Measurements from ENCODE around the gene FBRSL1. TPM values are rescaled to one million over a fixed set of nuclear protein-coding genes. Genes with fewer than 3 reads are reported as not detected.

FBRSL1 gene
- total RNA-seq, 1 donor from 2014 or later = 44.9 TPM

DNA sequence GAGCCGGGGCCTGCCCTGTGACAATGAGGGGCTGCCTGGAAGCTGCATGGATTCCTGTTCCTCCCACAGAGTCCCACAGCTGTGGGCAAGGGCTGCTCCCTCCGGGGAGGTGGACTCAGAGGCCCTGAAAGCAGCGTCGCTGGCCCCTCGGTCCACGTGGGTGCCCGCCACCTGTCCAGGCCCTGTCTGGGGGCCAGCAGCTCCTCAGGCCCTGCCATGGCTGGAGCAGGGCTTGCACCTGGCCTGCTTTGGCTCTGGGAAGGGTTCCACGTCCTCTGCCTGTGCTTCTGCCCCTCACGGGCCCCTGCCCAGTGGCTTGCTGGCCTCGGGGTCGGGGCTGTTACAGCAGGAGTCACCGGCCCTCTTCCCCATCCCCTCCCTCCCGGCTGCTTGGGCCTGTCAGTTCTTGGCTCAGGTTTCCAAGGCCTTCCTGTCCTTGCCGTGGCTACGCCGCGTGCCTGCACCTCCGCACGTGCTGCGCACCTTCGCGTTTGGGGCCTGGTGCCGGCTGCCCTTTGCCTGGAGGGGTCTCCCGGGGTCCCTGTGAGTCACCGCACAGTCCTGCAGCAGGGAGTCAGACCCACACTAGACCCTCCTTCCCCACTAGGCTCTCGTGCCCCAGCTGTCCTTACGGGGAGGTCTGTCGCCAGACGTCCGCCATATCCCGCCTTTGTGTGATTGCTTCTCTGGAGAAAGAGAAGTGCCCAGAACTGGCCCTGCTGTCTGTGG lies 5.8 kb downstream of the FBRSL1 start:
- DNase-seq (ENCODE audit: low spot score) (no peak), ATAC-seq (no peak)

DNA sequence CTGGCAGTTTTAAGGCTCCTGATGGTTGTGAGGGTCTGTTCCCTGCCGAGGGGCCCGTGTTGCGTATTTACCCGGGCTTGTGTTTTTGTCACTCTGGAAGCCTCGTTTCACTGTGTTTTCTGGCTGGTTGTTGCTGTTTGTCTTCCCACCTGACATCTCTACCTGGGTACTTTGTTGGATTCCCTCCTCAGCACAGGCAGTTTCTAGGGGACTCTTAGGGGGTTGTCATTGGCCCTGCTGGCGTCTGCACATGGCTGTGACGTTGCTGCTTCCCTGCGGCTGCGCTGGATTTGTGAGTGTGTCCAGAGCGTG lies 6.4 kb downstream of the FBRSL1 start:
- ATAC-seq = no peak
- no peak for DNase-seq (ENCODE audit: low spot score)

DNA sequence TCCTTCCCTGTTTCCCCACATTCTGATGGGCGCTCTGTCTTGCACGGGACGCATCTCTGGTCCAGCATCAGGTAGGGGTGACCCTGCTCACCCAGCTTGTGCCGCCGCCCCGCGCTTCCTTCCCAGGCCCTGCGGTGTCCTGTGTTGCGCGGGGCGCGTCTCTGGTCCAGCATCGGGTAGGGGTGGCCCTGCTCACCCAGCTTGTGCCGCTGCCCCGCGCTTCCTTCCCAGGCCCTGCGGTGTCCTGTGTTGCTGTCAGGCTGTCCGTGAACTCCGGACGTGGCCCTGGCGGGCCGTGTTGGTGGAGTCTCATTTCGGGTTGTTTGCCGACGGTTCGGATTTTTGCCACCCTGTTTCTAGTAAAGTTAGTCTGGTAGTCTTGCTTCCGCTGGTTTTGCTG lies 6.8 kb downstream of the FBRSL1 start:
- ATAC-seq = no peak
- no peak for DNase-seq (ENCODE audit: low spot score)

DNA sequence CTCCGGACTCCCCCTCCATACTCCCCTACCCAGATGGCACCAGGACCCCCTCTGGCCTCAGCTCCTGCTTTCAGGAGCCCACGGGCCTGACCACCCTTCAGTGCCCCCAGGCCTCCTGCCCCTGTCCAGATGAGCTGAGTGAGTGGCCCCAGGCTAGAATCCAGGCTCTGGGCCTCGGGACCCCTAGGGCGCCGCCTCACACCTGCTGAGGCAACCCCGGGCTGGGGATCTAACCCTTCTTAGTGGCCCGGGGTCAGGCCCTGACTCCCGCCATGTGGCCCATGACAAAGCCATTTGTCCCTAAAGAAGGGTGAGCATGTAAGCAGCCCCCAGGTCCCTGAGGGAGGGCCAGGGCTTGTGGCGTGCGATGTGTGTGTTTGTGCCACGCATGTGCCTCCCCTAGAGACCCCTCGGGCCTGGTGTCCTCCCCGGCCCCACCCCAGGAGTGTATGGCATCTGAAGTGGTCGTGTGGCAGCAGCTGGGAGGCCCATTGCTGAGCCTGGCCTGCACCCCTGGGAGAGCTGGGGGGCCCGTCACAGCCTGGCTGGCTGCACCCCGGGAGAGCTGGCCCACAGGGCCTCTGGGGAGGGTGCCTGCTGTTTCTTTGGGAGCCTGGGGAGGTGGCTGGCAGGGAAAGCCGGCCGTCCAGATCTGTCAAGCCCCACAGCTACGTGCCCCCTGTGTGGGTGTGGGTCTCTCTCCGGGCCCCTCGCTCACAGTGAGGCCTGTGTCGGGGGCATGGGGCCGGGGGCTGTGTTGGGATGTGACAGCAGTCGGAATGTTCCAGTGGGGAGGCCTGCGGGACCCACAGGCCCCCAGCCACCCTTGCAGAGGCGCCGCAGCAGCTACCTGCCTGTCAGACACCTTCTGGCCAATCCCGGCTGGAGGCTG lies 7.8 kb downstream of the FBRSL1 start:
- no peak for DNase-seq (ENCODE audit: low spot score)
- ATAC-seq = no peak

GRCh38 chr12:132498931-132499330 lies 9.0 kb downstream of the FBRSL1 start:
- ATAC-seq (no peak), DNase-seq (ENCODE audit: low spot score) (no peak)

- DNase-seq (ENCODE audit: low spot score) (no peak), ATAC-seq (peak; percentile 4)
Observed at GRCh38 chr12:132500142-132500855, 10.3 kb downstream of the FBRSL1 start.

GRCh38 chr12:132500856-132501180 lies 10.9 kb downstream of the FBRSL1 start:
- ATAC-seq = no peak
- DNase-seq (ENCODE audit: low spot score) = no peak

DNA sequence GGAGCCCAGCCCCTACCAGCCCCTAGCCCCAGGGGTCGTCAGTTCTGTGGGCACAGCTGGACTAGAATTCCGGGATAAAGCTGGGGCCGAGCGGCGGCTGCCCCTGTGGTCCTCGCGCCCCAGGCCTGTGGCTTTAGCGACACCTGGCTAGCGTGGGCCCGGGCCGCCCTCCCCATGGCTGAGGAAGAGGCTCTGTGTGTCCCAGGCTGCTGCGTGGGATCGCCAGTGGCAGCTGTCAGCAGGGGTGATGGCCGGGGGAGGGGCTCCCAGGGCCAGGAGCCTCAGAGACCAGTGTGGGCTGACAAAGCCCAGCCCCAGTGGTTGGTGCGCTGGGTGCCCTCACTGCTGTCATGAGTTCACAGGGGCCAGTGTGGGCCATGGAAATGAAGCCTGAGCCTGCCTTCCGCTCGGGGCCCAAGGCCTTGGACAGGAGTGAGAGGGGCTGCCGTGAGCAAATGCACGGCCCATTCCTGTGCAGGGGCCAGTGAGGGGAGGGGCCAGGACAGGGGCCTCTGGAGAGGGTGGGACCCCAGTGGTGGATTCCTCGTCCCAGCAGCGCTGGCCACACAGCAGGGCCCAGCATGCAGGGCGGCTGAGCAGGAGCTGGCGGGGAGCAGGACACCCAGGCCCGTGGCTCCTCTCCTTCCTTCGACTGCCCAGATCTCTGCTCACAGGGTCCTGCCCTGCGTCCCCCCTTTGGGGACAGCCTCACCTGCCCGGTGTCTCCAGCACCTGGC lies 11.4 kb downstream of the FBRSL1 start:
- ATAC-seq = no peak
- DNase-seq (ENCODE audit: low spot score) = no peak

- ATAC-seq = peak; percentile 78
Observed at GRCh38 chr12:132502149-132502881, 12.4 kb downstream of the FBRSL1 start.

DNA sequence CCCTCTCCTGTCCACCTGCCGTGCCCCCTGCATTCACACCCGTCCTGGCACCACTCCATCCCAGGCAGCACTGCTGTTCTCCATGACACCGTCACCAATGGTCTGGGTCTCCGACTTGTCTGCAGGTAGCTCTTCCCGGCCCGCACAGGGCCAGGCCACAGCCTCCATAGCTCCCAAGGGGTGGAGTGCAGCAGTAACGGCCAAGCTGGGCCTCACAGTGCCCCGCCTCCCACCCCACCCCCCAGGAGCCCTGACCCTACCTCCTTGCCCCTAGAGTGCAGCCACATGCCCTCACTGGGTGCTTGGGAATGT lies 12.9 kb downstream of the FBRSL1 start:
- no peak for ATAC-seq

More at GRCh38 chr12:132502149-132502881, 12.4 kb downstream of the FBRSL1 start:
- DNase-seq (ENCODE audit: low spot score) = peak; percentile 78

DNA sequence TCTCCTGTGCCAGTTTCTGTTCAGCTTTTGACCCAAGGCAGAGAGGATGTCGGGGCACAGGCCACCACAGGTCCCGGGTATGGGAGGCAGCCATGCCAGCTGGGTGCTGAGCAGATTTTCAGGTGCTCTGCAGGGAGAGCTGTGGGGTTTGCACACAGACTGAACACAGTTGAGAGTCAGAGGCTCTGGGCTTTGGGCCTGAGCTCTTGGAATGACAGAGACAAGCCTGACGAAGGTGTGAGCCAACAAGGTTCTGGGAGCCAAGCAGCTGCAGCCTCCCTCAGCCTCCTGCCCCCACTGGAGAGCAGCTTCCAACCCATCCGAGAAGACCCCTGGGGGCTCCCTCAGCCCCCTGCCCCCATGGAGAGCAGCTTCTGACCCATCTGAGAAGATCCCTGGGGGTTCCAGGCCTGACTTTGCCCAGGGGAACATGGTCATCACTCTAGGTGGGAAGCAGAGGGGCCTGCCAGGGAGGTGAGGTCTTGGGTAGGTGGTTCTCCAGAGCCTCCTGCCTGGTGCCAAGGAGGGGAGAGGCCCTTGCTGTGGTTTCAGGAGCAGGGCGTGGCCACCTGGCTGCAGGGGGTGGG lies 13.8 kb downstream of the FBRSL1 start:
- DNase-seq (ENCODE audit: low spot score) = no peak
- ATAC-seq = no peak

More for the DNA sequence above, 12.9 kb downstream of the FBRSL1 start:
- no peak for DNase-seq (ENCODE audit: low spot score)

GRCh38 chr12:132505105-132505851 lies 15.3 kb downstream of the FBRSL1 start:
- ATAC-seq = no peak
- DNase-seq (ENCODE audit: low spot score) = no peak

- DNase-seq (ENCODE audit: low spot score) (no peak), ATAC-seq (no peak)
Observed at GRCh38 chr12:132505852-132506219, 15.9 kb downstream of the FBRSL1 start.

DNA sequence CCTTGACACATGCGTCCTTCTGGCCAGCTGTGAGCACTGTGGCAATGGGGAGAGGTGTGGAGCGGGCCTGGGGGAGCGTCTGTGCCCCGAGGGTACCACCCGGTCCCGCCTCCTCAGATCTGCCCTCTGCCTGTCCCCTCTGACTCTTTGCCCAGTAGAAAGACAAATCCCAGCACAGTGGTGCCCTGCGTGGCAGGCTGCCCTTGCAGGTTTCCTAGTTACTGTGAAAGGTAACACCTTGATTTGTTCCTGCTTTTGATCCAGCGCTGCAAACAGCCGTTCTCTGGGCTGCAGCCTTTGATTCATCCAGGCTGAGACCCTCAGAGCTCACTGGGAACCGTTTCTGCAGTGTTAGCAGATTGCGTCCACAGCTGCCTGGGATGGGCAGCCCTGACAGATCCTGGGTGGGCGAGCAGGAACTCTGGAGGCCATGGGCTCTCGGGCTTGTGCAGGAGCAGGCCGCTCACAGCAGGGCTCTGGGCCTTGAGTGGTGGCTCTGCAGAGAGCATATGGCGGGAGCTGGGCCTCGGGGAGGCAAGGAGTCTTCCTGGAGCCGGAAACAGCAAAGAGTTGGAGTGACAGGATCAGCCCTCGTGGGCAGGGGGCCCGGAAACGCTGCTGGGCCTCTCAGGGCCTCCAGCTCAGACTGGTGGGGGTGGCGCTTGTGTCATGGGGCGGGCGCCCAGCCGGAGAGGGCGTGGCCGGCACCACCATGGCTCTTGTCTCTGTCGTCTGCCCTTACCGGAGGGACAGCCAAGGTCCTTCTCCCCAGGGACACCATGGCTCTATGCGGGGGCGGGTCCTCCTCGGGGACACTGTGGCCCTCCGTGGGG lies 16.6 kb downstream of the FBRSL1 start:
- peak; percentile 69 for DNase-seq (ENCODE audit: low spot score)
- ATAC-seq = peak; percentile 34

DNA sequence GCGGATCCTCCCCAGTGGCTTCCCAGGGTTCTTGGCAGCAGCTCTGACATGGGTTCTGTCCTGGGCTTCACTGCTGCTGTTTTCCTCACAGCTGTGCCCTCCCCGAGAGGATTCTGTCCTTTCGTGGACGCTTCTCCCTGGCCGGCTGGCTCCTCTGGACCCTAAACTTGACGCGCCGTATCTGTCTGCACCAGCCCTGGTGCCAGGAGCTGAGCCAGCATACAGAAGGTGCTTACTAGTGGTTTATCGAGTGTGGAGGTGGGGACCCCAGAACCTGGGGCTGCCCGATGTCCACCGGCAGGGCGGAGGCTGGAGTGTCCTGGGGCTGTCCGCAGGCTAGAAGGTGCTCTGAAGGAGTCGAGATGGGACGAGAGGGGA lies 17.2 kb downstream of the FBRSL1 start:
- ATAC-seq (no peak), DNase-seq (ENCODE audit: low spot score) (no peak)

DNA sequence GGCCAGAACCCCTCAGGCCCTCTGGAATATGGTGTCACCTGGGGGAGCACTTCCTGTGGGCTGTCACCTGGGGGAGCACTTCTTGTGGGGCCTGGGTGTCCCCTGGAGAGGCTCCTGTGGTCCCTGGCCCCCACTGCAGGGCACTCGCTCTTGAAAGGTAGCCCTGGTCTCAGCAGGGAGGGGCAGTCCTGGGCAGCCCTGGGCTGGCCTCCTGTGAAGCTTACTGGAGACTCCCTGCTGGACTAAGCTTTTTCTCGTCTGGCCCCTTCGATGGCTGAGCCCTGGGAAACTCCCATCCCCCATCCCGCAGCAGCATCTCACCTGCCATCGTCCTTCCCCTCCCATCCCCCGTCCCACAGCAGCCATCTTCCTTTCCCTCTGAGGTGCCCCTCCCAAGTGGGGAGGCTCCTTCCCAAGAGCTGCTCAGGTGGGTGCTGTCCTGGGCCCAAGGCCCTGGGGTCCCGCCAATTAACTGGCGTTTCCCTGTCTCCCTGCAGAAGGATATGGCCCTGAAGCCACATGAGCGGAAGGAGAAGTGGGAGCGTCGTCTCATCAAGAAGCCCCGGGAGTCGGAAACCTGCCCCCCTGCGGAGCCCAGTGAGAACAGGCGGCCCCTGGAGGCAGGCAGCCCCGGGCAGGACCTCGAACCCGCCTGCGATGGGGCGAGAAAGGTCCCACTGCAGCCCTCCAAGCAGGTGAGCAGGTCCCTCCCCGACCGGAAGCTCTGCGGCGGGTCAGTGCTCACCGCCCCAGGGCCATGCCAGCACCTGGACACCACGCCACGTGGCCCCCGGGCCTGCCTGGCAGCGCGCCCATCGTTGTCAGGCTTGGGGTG lies 17.9 kb downstream of the FBRSL1 start:
- no peak for DNase-seq (ENCODE audit: low spot score)
- ATAC-seq = no peak

GRCh38 chr12:132508491-132508740 lies 18.5 kb downstream of the FBRSL1 start:
- DNase-seq (ENCODE audit: low spot score) = no peak

More at GRCh38 chr12:132508491-132508740, 18.5 kb downstream of the FBRSL1 start:
- no peak for ATAC-seq
